Colonic mucosa (tissue), 4 donors: Measurements from ENCODE around the gene TPD52L2. TPM values are rescaled to one million over a fixed set of nuclear protein-coding genes. Genes with fewer than 3 reads are reported as not detected.

Source experiments
- DNase-seq: peaks from one replicate; pipeline ENCODE4 v3.0.0-alpha.2; 2020
- H3K27ac ChIP-seq: fragments of 200-600 bp; one replicate; pipeline ENCODE4 v1.8.0; 2021
- H3K27me3 ChIP-seq: fragments of 200-600 bp; one replicate; pipeline ENCODE4 v1.8.0; 2021
- H3K36me3 ChIP-seq: fragments of 200-600 bp; one replicate; pipeline ENCODE4 v1.8.0; 2021
- H3K4me1 ChIP-seq: fragments of 200-600 bp; one replicate; pipeline ENCODE4 v1.8.0; 2021; ENCODE audit warnings: mild to moderate bottlenecking
- H3K4me3 ChIP-seq: fragments of 200-600 bp; one replicate; pipeline ENCODE4 v1.8.0; 2021
- H3K9ac ChIP-seq, 2 donors: one replicate each; pipeline ENCODE4 v1.7.0; 2013; ENCODE audit warnings: control low read depth in 2 of 2, low read depth in 2 of 2, low read length in 2 of 2
- H3K9me3 ChIP-seq: fragments of 200-600 bp; one replicate; pipeline ENCODE4 v1.8.0; 2021
- intact Hi-C: fragments of 100-400 bp; cut with DNase I; formaldehyde crosslinking; loops from one replicate; pipeline ENCODE4 v1.14.1; 2022
- microRNA-seq: library from miRNA; unstranded; fragments of <30 nt; microRNA quantifications from one replicate; pipeline ENCODE4, GENCODE V29; 2019
- total RNA-seq, 2 donors: library from RNA; stranded (reverse); fragmentation: NEBNext Ultra II Directional in 1 of 2; extraction: Animal tissue kit (Norgen Biotek cat#: 25700) in 1 of 2; gene quantifications; one replicate each; pipeline ENCODE4 v1.2.1, GENCODE V29; 2021
- TF ChIP-seq, protein P1 (sequence below): fragments of 200-600 bp; IDR thresholded peaks from one replicate; pipeline ENCODE4 v1.8.0; 2022; ENCODE audit warnings: antibody characterized with exemption, mild to moderate bottlenecking
- donor health status: healthy.
- donor health status: DM: no; HTN: no; CAD: no.
- donor health status: DM: no; HTN: no; CAD: no.

The TPD52L2 gene
- total RNA-seq, 2 donors from 2014 or later: 54.0 to 66.1 TPM

- intact Hi-C loops: no loop called here
- Histone ChIP-seq H3K36me3 (peaks cover 3% of the 10 kb centered on the region), H3K9me3 (no peaks in the 10 kb centered on the region), H3K4me1 (no peaks in the 10 kb centered on the region), H3K9ac (no peak overlapping the region), H3K27me3 (no peaks in the 10 kb centered on the region), H3K27ac (no peak overlapping the region), H3K4me3 (no peak overlapping the region)
- TF ChIP-seq, protein P1, sequence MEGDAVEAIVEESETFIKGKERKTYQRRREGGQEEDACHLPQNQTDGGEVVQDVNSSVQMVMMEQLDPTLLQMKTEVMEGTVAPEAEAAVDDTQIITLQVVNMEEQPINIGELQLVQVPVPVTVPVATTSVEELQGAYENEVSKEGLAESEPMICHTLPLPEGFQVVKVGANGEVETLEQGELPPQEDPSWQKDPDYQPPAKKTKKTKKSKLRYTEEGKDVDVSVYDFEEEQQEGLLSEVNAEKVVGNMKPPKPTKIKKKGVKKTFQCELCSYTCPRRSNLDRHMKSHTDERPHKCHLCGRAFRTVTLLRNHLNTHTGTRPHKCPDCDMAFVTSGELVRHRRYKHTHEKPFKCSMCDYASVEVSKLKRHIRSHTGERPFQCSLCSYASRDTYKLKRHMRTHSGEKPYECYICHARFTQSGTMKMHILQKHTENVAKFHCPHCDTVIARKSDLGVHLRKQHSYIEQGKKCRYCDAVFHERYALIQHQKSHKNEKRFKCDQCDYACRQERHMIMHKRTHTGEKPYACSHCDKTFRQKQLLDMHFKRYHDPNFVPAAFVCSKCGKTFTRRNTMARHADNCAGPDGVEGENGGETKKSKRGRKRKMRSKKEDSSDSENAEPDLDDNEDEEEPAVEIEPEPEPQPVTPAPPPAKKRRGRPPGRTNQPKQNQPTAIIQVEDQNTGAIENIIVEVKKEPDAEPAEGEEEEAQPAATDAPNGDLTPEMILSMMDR: no peak
- no peak for DNase-seq
Observed at GRCh38 chr20:63937596-63937995, 72.5 kb downstream of the TPD52L2 start.

DNA sequence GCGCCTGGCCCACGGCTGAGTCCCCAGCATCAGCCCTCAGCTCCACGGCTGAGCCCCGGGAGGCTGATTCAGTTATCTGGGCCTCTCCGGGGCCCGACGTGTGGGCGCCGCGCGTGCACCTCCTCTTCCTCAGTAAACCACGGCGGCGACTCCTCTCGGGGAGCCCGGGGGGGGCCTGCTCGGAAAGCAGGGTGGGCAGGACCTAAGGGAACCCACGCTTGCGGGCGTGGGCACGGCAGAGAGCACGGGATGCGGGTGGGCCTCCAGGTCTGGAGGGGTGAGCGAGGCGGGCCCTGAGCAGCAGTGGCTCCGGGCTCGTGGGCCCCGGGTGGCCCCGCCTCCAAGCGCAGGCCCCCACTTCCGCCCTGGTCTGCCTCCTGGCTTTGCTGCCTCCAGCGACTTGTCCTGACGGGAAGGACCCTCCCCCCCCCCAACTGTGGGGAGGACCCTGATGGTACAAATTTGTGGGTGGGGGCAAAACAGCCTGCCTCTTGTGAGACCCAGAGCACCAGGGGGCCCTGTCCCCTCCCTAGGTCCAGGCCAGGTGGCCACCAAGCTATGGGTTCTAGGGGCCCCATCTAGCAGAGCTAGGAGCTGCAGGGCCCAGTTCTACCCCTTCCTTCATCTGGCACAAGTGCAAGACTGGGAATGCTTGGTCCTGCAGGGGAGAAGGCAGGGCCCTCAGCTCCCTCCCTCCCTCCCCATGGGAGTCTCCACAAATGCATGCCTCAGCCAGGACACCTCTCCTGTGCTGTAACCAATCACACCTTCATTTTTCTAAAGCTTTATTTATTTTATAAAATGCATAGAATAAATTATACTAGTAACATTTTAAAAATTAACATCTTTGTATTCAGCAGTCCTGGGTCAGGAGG, 74.2 kb downstream of the TPD52L2 start:
- Histone ChIP-seq H3K9me3 (no peaks in the 10 kb centered on the region), H3K4me3 (no peak overlapping the region), H3K4me1 (no peaks in the 10 kb centered on the region), H3K27ac (no peak overlapping the region), H3K9ac (no peak overlapping the region), H3K36me3 (peaks cover 13% of the 10 kb centered on the region), H3K27me3 (no peaks in the 10 kb centered on the region)
- intact Hi-C loops: no loop called here
- TF ChIP-seq, protein P1: no peak
- no peak for DNase-seq

DNA sequence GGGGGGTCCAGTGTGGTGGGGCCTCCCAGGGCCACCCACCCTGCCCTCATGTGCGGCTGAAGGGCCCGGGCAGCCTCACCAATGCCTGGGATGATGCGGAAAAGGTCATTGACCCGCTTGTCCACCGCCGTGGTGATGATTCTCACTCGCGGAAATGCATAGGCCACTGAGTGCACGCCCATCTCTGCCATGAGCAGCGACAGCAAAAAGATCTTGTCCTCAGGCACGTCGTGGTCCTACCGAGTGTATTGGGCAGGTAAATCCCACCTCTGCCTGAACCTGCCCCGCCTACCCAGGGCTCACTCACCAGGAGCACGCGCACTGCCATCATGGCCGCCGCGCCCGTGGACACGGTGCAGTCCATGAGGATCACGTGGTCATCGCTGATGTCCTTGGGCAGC, 75.0 kb downstream of the TPD52L2 start:
- Histone ChIP-seq H3K4me1 (no peaks in the 10 kb centered on the region), H3K36me3 (peaks cover 17% of the 10 kb centered on the region), H3K27ac (no peak overlapping the region), H3K4me3 (no peak overlapping the region), H3K9me3 (no peaks in the 10 kb centered on the region), H3K9ac (no peak overlapping the region), H3K27me3 (no peaks in the 10 kb centered on the region)
- intact Hi-C loops: no loop called here
- no peak for DNase-seq
- TF ChIP-seq, protein P1: no peak

GRCh38 chr20:63940472-63941266, 75.6 kb downstream of the TPD52L2 start:
- H3K4me1 ChIP-seq: no peaks in the 10 kb centered on the region
- intact Hi-C loops: no loop called here
- TF ChIP-seq, protein P1: no peak
- H3K9ac ChIP-seq: no peak overlapping the region
- no peak overlapping the region for H3K4me3 ChIP-seq
- no peaks in the 10 kb centered on the region for H3K9me3 ChIP-seq
- H3K36me3 ChIP-seq: peaks cover 17% of the 10 kb centered on the region
- no peak for DNase-seq
- no peak overlapping the region for H3K27ac ChIP-seq
- H3K27me3 ChIP-seq: no peaks in the 10 kb centered on the region

Small RNA genes within 50 kb of the gene (microRNA-seq; reads per million reads assigned to microRNA genes)
- not detected for gene MIR1914
- gene MIR941-1: not detected
- gene MIR941-2: not detected
- gene MIR941-3: not detected
- gene MIR941-4: not detected
- not detected for gene MIR941-5

Other genes starting within 250 kb of the TPD52L2 start
- 10 to 100 TPM; 11.5 to 14.8 TPM for gene GMEB2, start 238.2 kb upstream of the TPD52L2 start, total RNA-seq
- 1 to 10 TPM; 2.5 to 5.3 TPM for gene STMN3, start 211.8 kb upstream of the TPD52L2 start, total RNA-seq
- gene RTEL1, start 207.0 kb upstream of the TPD52L2 start, total RNA-seq: 10 to 100 TPM; 25.7 to 34.9 TPM
- 1 to 10 TPM in 1 of 2 donors, not detected in 1; 7.5 TPM for gene TNFRSF6B, start 168.6 kb upstream of the TPD52L2 start, total RNA-seq
- 10 to 100 TPM; 35.3 to 76.9 TPM for gene ARFRP1, start 157.3 kb upstream of the TPD52L2 start, total RNA-seq
- 10 to 100 TPM; 27.2 to 41.4 TPM for gene ZGPAT, start 157.2 kb upstream of the TPD52L2 start, total RNA-seq
- gene LIME1, start 128.6 kb upstream of the TPD52L2 start, total RNA-seq: 10 to 100 TPM; 10.8 to 20.0 TPM
- 10 to 100 TPM; 44.3 to 75.3 TPM for gene SLC2A4RG, start 125.5 kb upstream of the TPD52L2 start, total RNA-seq
- gene ZBTB46, start 34.0 kb upstream of the TPD52L2 start, total RNA-seq: 1 to 10 TPM; 2.1 to 3.2 TPM
- gene ABHD16B, start 3.8 kb upstream of the TPD52L2 start, total RNA-seq: not detected
- 10 to 100 TPM; 58.9 to 63.9 TPM for gene DNAJC5, start 29.9 kb downstream of the TPD52L2 start, total RNA-seq
- gene UCKL1, start 91.1 kb downstream of the TPD52L2 start, total RNA-seq: 10 to 100 TPM; 33.6 to 49.5 TPM
- gene ZNF512B, start 104.7 kb downstream of the TPD52L2 start, total RNA-seq: 1 to 10 TPM; 1.9 TPM
- gene SAMD10, start 114.4 kb downstream of the TPD52L2 start, total RNA-seq: 1 to 10 TPM; 6.1 to 6.4 TPM
- 10 to 100 TPM; 53.0 to 68.6 TPM for gene PRPF6, start 115.9 kb downstream of the TPD52L2 start, total RNA-seq
- gene C20orf204, start 170.9 kb downstream of the TPD52L2 start, total RNA-seq: 1 to 10 TPM in 1 of 2 donors, under 1 TPM in 1; 0.29 to 3.3 TPM
- gene SOX18, start 184.4 kb downstream of the TPD52L2 start, total RNA-seq: 10 to 100 TPM in 1 of 2 donors, 1 to 10 TPM in 1; 8.4 to 26.8 TPM
- 10 to 100 TPM in 1 of 2 donors, 1 to 10 TPM in 1; 7.3 to 11.8 TPM for gene TCEA2, start 197.9 kb downstream of the TPD52L2 start, total RNA-seq
- 1 to 10 TPM; 3.4 to 4.5 TPM for gene RGS19, start 214.2 kb downstream of the TPD52L2 start, total RNA-seq
- gene OPRL1, start 214.8 kb downstream of the TPD52L2 start, total RNA-seq: under 1 TPM; 0.24 to 0.25 TPM
- gene LKAAEAR1, start 219.1 kb downstream of the TPD52L2 start, total RNA-seq: not detected
- gene NPBWR2, start 242.3 kb downstream of the TPD52L2 start, total RNA-seq: not detected